ENCODE measurements around the gene REG3G. TPM values are rescaled to one million over a fixed set of nuclear protein-coding genes. Genes with fewer than 3 reads are reported as not detected.

The REG3G gene
- total RNA-seq, result not detected in 2 replicates
- not detected for polyA plus RNA-seq (2012)

GRCh38 chr2:79025421-79025820 is at the start of gene REG3G:
REG3G (plus strand) TSS chr2:79025702; CDS start chr2:79026094, 392 bp downstream.
- DNase-seq (ENCODE audit: low read depth), result no peak

GRCh38 chr2:78977661-78978145 is 47.8 kb upstream of the REG3G start:
- no peak for DNase-seq (ENCODE audit: low read depth)

DNA sequence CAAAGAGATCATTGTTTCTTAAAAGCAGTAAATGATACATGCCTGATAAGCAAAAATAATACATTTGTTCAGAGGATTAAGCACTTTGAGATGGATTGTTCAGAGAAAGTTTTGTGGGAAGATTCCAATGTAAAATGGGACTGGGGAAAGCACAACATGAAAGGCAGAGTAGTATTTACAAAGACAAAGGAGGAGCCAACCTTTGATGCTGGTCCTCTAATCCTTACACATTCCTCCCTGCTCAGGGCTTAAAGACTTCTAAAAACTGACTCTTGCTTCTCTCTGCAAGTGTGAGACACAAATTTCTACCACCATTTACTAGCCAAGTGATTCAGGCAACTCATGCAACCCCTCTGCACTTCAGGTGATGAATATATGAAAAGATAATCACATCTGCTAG is 47.2 kb upstream of the REG3G start:
- DNase-seq (ENCODE audit: low read depth), result no peak

GRCh38 chr2:78979380-78980151 is 45.9 kb upstream of the REG3G start:
- DNase-seq (ENCODE audit: low read depth), result no peak

DNA sequence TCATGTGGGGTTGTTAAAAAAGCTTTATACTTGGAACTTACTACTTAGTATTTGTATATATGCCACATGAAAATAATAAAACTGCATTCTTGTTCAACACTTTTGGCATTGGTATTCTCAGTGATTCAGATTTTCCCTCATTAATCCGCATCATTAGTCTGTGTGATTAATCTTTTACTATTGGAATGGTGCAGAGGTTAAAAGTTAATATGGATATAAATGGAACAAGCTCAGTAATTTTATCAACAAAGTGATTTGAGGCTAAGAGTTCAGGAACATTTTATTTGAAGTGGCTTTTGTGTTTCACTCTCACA is 45.4 kb upstream of the REG3G start:
- DNase-seq (ENCODE audit: low read depth), result no peak

DNA sequence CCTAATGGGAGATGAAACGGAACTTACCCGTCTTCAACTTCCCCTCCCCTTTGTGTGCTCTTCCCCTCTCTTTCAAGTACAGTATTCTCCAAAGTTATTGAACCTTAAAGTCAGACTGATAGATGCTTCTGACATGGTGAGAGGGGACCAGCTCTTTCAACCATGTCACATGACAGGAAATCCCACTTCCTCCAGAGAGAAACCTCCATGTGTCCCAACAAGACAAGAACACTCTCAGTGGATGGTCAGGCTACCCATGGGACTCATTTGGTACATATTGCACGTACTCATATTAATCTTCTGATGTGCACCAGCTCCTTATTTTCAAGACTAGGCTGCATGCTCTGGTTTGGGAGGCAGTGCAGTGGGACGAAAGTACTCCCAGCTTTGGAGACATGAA is 44.6 kb upstream of the REG3G start:
- no peak for DNase-seq (ENCODE audit: low read depth)

GRCh38 chr2:78982638-78983330 is 42.7 kb upstream of the REG3G start:
- DNase-seq (ENCODE audit: low read depth), result no peak

DNA sequence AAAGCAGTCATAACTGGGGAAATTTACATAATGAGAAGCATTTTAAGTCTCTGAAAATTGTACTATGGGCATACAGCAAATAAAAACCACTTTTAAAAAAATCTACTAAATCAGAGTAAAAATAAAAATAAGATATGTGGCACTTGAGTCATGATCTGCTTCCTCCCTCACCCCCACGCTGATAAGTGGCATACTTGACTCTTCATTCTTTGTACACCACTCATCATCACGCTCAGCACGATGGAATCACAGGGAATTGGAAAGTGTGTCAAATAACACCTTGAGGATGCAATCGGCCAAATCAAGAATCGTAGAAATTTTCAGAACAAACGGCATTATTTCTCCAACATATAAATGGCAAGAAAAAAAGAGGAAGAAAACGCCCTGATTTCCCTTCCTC is 41.1 kb upstream of the REG3G start:
- no peak for DNase-seq (ENCODE audit: low read depth)

DNA sequence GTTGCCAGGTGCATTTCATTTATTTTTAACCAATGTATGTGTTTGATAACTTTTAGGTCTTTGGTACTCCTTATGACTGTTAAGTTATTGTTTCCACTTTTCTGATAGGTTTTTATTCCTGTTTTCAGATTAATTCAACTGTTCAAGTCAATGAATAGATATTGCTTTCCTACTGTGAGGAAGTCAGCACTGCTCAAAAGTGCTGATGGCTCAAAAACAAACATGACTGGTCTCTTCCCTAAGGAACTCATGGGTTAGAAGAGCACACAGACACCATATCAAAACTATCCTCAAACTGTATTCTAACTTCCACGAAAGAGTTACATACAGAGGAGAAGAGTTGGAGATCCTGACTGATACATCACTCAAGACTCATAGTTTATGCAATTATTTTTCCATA is 39.9 kb upstream of the REG3G start:
- DNase-seq (ENCODE audit: low read depth), result no peak

GRCh38 chr2:78989051-78989450 is 36.5 kb upstream of the REG3G start:
- no peak for DNase-seq (ENCODE audit: low read depth)

GRCh38 chr2:78992451-78992806 is 33.1 kb upstream of the REG3G start:
- no peak for DNase-seq (ENCODE audit: low read depth)

GRCh38 chr2:78992807-78993517 is 32.5 kb upstream of the REG3G start:
- DNase-seq (ENCODE audit: low read depth), result no peak

GRCh38 chr2:78993518-78994148 is 31.9 kb upstream of the REG3G start:
- no peak for DNase-seq (ENCODE audit: low read depth)

DNA sequence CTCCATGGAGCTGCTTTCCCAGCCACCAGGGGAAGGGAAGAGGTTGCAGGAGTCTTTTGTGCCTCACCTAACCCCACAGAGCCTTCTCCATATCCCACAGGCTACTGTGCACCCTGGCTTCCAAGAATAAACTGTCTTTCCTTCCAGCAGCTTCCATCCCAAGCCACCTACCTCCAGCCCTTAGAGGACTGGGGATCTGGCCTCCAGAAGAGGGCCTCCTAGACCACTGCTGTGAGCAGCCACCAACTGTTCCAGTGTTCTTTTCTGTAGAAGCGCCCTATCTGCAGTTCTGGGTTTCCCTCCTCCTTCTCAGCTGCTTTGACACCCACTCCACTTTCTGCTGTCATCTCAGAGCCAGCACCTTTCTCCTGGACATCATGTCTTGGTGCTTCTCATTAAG is 30.7 kb upstream of the REG3G start:
- DNase-seq (ENCODE audit: low read depth), result no peak

DNA sequence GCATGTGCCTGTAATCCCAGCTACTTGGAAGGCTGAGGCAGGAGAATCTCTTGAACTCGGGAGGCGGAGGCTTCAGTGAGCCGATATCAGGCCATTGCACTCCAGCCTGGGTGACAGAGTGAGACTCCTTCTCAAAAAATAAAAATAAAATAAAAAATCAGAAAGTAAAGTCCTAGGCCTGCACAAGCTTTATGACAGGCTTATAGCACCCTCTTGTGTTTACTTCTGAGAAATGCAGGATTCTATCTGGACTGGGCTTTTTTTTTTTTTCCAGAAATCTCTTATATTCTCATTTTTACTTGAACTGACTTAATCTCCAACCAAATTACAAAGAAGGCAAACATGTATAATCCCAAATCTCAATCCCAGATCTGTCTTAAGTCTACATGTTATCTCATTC is 26.1 kb upstream of the REG3G start:
- DNase-seq (ENCODE audit: low read depth), result no peak

DNA sequence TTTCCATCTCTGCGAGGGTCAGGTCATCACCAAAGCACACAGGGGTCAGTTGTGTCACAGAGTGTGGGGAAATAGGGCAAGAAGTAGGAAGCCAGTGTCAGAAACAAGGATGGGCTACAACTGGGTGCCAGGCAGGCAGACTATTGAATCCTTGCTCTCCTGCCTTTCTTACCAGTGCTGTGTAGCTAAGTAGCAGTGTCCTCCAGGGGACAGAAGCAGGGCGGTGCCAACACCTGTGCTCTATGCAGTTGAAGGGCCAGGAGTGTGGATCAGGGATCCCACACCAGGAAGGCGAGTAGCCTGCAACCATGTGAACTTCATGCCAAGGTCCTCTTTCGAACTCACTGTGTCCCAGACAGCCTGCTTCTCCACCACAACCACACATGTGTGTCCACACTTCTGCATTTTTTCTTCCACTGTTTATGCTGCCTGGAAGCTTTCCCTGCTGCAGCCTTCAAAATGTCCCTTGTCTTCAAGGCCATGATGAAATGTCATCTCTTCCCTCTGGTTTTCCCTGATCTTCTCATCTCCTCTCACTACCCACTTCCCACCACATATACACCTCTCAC is 25.4 kb upstream of the REG3G start:
- DNase-seq (ENCODE audit: low read depth), result no peak

- no peak for DNase-seq (ENCODE audit: low read depth)
Observed at GRCh38 chr2:79001285-79001684, 24.2 kb upstream of the REG3G start.

GRCh38 chr2:79004680-79005079 is 20.8 kb upstream of the REG3G start:
- no peak for DNase-seq (ENCODE audit: low read depth)

GRCh38 chr2:79005216-79005615 is 20.3 kb upstream of the REG3G start:
- DNase-seq (ENCODE audit: low read depth), result no peak

GRCh38 chr2:79009388-79009787 is 16.1 kb upstream of the REG3G start:
- no peak for DNase-seq (ENCODE audit: low read depth)

DNA sequence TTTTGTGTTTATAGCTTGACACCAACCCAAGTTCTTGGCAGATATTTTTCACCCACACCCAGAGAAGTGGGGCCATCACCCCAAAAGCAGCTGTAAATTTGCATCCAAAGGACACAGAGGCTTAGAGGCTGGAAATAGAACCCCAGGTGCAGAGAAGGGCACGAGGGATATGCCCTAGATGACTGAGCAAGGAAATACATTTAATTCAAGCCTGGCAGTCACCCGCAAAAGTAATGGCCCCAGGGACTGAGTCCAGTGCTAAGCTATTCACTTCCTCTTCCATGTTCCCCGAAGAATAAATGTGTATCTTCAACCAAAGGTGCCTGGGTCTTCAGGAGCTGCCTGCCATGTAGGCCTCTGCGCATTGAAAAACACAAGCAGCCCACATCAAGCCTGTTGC is 14.0 kb upstream of the REG3G start:
- no peak for DNase-seq (ENCODE audit: low read depth)

DNA sequence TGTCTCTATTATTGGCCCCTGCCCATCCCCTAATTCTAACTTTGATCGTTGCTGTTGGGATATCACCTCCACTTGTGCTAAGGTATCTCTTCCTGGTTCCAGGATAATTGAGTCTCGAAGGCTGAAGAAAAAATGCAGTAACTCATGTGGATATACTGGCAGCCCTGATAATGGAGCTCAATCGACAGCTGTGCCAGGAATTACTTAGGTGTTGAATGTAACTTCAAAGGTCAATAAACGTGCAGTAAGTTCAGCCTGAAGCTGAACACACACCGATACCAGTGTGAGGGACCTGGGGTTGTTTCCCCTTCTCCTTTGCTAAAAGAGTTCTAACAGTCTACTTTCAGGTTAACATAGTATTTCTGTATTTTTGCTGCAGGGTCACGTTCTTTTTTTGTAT is 11.9 kb upstream of the REG3G start:
- DNase-seq (ENCODE audit: low read depth), result no peak

Measured in myocyte (in vitro differentiated cells).